CD4-positive, alpha-beta T cell (primary cell): ENCODE data around the gene KCNMA1. TPM values are rescaled to one million over a fixed set of nuclear protein-coding genes. Genes with fewer than 3 reads are reported as not detected.
A peak's percentile ranks its signal among the peaks of the same experiment; 100 is the strongest.

Source experiments
- ATAC-seq: fragments of 200-7000 bp; cut with Tn5 transposase; one replicate; pipeline ENCODE4 v1.10.0; 2022; ENCODE audit warnings: mild to moderate bottlenecking; ENCODE audit not compliant: poor library complexity
- CTCF ChIA-PET: fragments of 350-600 bp; sonication (Branson Sonifier 250); formaldehyde crosslinking; loops from one replicate; lab custom pipeline; 2021; ENCODE audit warnings: antibody characterized with exemption, inconsistent platforms; lab: Charles Lee
- POLR2A ChIA-PET: fragments of 350-600 bp; sonication (Branson Sonifier 250); formaldehyde crosslinking; loops from one replicate; lab custom pipeline; 2021; ENCODE audit warnings: antibody characterized with exemption, inconsistent platforms; lab: Charles Lee
- DNase-seq, 14 experiments: peaks; one replicate each; pipeline ENCODE4 v3.0.0-alpha.2; 2013 to 2020; ENCODE audit warnings: mixed read lengths in 2 of 14
- H3K27ac ChIP-seq, 2 donors: one replicate each; pipeline versions ENCODE4 v1.5.1 to v1.7.0; 2013; ENCODE audit warnings: low read length in 2 of 2, low read depth in 1 of 2, mild to moderate bottlenecking in 1 of 2
- H3K27me3 ChIP-seq, 2 experiments: 1 replicate in 1 of 2; 2 replicates in 1 of 2; pipeline versions ENCODE4 v1.6.1 to v1.7.0; 2013; ENCODE audit warnings: low read length in 2 of 2, control low read depth in 1 of 2, mild to moderate bottlenecking in 1 of 2, moderate library complexity in 1 of 2; ENCODE audit not compliant: insufficient read depth in 2 of 2, control insufficient read depth in 1 of 2
- H3K36me3 ChIP-seq: one replicate; pipeline ENCODE4 v1.6.1; 2013; ENCODE audit warnings: low read length, control low read depth; ENCODE audit not compliant: insufficient read depth
- H3K4me1 ChIP-seq: one replicate; pipeline ENCODE4 v1.6.1; 2013; ENCODE audit warnings: low read length, control low read depth; ENCODE audit not compliant: insufficient read depth
- H3K4me3 ChIP-seq: one replicate; pipeline ENCODE4 v1.5.1; 2013; ENCODE audit warnings: mild to moderate bottlenecking, low read length, moderate library complexity
- H3K9me3 ChIP-seq, 2 experiments: 1 replicate in 1 of 2; 2 replicates in 1 of 2; pipeline versions ENCODE4 v1.6.1 to v1.7.0; 2013; ENCODE audit warnings: low read length in 2 of 2, mild to moderate bottlenecking in 2 of 2, control low read depth in 1 of 2, moderate library complexity in 1 of 2; ENCODE audit not compliant: control insufficient read depth in 1 of 2, insufficient read depth in 1 of 2
- H3K27ac Mint-ChIP-seq: one replicate; pipeline ENCODE4 v1.8.0; 2020; ENCODE audit warnings: mixed read lengths
- H3K27me3 Mint-ChIP-seq: one replicate; pipeline ENCODE4 v1.8.0; 2021; ENCODE audit warnings: mixed read lengths
- H3K36me3 Mint-ChIP-seq: one replicate; pipeline ENCODE4 v1.8.0; 2021; ENCODE audit warnings: low read depth, mixed read lengths
- H3K4me1 Mint-ChIP-seq: one replicate; pipeline ENCODE4 v1.8.0; 2021; ENCODE audit warnings: low read depth, mixed read lengths
- H3K4me3 Mint-ChIP-seq: one replicate; pipeline ENCODE4 v1.8.0; 2020; ENCODE audit warnings: mild to moderate bottlenecking, mixed read lengths
- H3K9me3 Mint-ChIP-seq: one replicate; pipeline ENCODE4 v1.8.0; 2020; ENCODE audit warnings: mixed read lengths
- intact Hi-C, 2 experiments: fragments of 100-400 bp; cut with DNase I in 1 of 2; cut with micrococcal nuclease in 1 of 2; formaldehyde crosslinking; loops; one replicate each; pipeline versions ENCODE4 v1.15.1 to v1.9.0; 2023 to 2025; cut with DNase I, micrococcal nuclease
- total RNA-seq, 174 experiments: library from RNA in 2 of 174; stranded (reverse) in 2 of 174; gene quantifications; one replicate each; pipeline ENCODE4 v1.2.3 and lab custom pipeline; 2021 to 2026
- TF ChIP-seq, protein P1 (sequence below): fragments of 200-600 bp; IDR thresholded peaks from one replicate; pipeline ENCODE4 v1.8.0; 2022; ENCODE audit warnings: antibody characterized with exemption, mild to moderate bottlenecking

The KCNMA1 gene
- total RNA-seq, 2 experiments from 2014 or later: not detected

DNA sequence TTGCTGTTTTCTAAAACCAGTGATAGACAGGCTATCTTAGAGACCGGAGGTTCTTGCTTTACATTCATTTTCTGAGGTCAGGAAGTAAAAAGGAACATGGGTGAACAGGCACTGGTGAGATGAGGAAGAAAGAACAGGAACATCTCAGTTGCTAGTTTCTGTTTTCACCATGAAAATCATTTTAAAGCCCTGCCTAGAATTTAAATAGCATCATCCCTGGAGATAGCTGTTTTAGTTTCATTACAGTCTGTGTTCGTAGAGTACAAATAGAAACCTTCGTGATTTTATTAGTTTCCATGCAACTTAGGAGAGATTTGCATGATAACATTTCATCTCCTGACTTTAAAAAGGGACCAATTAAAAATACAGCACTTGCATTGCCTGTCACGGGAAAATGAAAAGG is 14.7 kb downstream of the KCNMA1 start:
- Histone ChIP-seq H3K27me3 (no peaks in the 10 kb centered on the region), H3K4me1 (no peaks in the 10 kb centered on the region), H3K4me3 (no peak overlapping the region), H3K36me3 (no peaks in the 10 kb centered on the region), H3K27ac (no peak overlapping the region), H3K9me3 (no peaks in the 10 kb centered on the region)
- DNase-seq (peak in 2 of 14 experiments; percentile 11 to 12), ATAC-seq (no peak)
- TF ChIP-seq, protein P1, sequence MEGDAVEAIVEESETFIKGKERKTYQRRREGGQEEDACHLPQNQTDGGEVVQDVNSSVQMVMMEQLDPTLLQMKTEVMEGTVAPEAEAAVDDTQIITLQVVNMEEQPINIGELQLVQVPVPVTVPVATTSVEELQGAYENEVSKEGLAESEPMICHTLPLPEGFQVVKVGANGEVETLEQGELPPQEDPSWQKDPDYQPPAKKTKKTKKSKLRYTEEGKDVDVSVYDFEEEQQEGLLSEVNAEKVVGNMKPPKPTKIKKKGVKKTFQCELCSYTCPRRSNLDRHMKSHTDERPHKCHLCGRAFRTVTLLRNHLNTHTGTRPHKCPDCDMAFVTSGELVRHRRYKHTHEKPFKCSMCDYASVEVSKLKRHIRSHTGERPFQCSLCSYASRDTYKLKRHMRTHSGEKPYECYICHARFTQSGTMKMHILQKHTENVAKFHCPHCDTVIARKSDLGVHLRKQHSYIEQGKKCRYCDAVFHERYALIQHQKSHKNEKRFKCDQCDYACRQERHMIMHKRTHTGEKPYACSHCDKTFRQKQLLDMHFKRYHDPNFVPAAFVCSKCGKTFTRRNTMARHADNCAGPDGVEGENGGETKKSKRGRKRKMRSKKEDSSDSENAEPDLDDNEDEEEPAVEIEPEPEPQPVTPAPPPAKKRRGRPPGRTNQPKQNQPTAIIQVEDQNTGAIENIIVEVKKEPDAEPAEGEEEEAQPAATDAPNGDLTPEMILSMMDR: no peak
- intact Hi-C loops: no loop called here
- Mint-ChIP-seq H3K9me3 (no peaks in the 10 kb centered on the region), H3K27ac (no peak overlapping the region), H3K36me3 (no peaks in the 10 kb centered on the region), H3K4me3 (no peak overlapping the region), H3K27me3 (peaks cover 9% of the 10 kb centered on the region), H3K4me1 (peaks cover 6% of the 10 kb centered on the region)
- ChIA-PET CTCF (no interaction called here), POLR2A (no interaction called here)

DNA sequence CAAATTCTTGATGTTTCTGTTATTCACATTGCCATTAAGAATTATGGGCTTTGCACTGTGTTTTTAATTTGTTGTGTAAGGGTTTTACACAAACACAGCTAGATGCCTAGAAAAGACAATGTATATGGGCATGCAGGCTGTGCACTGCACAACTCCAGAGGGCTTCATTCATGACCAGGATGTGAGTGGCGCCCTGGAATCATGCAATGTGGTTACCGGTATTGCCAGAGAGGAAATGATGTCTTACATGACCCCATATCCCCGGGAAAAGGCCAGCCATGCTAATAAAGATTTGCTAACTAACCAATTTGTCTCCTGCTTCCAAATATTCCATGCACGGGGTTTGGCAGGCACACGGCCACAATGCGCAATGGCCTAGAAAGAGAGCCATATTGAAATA is 16.9 kb downstream of the KCNMA1 start:
- Mint-ChIP-seq H3K27me3 (peaks cover under 1% of the 10 kb centered on the region), H3K36me3 (no peaks in the 10 kb centered on the region), H3K9me3 (no peaks in the 10 kb centered on the region), H3K27ac (no peak overlapping the region), H3K4me3 (no peak overlapping the region), H3K4me1 (peaks cover 6% of the 10 kb centered on the region)
- H3K27ac ChIP-seq: no peak overlapping the region
- no peaks in the 10 kb centered on the region for H3K4me1 ChIP-seq
- no peaks in the 10 kb centered on the region for H3K9me3 ChIP-seq
- CTCF ChIA-PET: no interaction called here
- DNase-seq (no peak), ATAC-seq (no peak)
- intact Hi-C loops: no loop called here
- H3K36me3 ChIP-seq: no peaks in the 10 kb centered on the region
- TF ChIP-seq, protein P1: no peak
- POLR2A ChIA-PET: no interaction called here
- H3K4me3 ChIP-seq: no peak overlapping the region
- no peaks in the 10 kb centered on the region for H3K27me3 ChIP-seq

DNA sequence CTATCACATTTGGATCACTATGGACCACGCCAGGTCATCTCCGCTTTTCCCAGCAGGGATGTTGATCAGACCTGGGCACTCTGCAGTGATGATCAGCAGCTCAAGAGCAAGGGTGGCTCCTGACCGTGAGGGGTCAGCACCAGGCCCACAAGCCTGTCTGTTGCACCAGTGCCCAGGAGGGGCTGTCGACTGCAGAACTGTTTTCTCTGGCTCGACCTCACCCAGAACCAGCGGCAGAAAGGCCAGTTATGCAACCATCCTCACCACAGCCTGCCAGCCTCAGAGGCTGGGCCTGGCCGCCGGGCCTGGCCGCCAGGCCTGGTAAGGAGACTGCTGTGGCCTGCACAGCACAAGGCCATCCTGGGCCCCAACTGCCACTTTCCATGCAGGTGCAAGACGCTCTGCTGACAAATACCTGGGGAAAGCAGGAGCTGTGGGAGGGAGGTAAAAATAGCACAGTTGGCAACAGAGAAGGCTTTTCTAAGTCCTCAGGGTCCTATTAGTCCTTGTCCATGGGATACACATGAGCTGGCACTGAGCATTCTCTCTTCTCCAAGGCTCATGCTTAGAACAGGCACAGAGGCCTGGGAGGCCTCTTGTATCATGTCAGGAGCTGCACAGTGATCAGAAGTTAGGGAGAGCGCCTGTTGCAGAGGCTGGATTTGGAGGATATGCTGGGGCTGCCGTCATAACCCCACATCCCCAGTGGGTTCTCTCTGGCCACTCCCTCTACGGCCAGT is 17.5 kb downstream of the KCNMA1 start:
- Mint-ChIP-seq H3K27me3 (peaks cover 3% of the 10 kb centered on the region), H3K4me1 (peaks cover 6% of the 10 kb centered on the region), H3K9me3 (no peaks in the 10 kb centered on the region), H3K4me3 (no peak overlapping the region), H3K36me3 (no peaks in the 10 kb centered on the region), H3K27ac (no peak overlapping the region)
- Histone ChIP-seq H3K27ac (no peak overlapping the region), H3K36me3 (no peaks in the 10 kb centered on the region), H3K4me1 (no peaks in the 10 kb centered on the region), H3K27me3 (no peaks in the 10 kb centered on the region), H3K9me3 (no peaks in the 10 kb centered on the region), H3K4me3 (no peak overlapping the region)
- intact Hi-C loops: no loop called here
- ATAC-seq: no peak
- TF ChIP-seq, protein P1: no peak
- no peak for DNase-seq
- CTCF ChIA-PET: no interaction called here
- POLR2A ChIA-PET: no interaction called here
